IPS-18c (cell line): ENCODE results near the gene ASB16.
"Not testable (repeated sequence)": the region's sequence is repeated elsewhere in the genome, so short reads cannot be mapped to it uniquely, and the experiment has no call there.

ENCODE experiments used
- H3K4me3 ChIP-seq: 2 replicates; pipeline ENCODE4 v1.7.0; 2013; ENCODE audit warnings: low read depth, mild to moderate bottlenecking, low read length, moderate library complexity; ENCODE audit not compliant: insufficient read depth
- H3K9me3 ChIP-seq: one replicate; pipeline ENCODE4 v1.6.1; 2013; ENCODE audit warnings: mild to moderate bottlenecking, low read length, moderate library complexity; ENCODE audit not compliant: control insufficient read depth, insufficient read depth

ASB16 gene

GRCh38 chr17:44170499-44171201 lies at the start of gene ASB16:
ASB16 (plus strand) TSS chr17:44170704; CDS start chr17:44170790, 86 bp downstream.
- Histone ChIP-seq H3K9me3 (no peaks in the 10 kb centered on the region), H3K4me3 (no peak within 1 kb of the TSS)

- Histone ChIP-seq H3K9me3 (no peaks in the 10 kb centered on the region), H3K4me3 (no peak overlapping the region; the same call in none of the 2 replicates)
Measured at GRCh38 chr17:44120851-44121605, 49.5 kb upstream of the ASB16 start.

- Histone ChIP-seq H3K9me3 (no peaks in the 10 kb centered on the region), H3K4me3 (peak overlapping the region; percentile 77)
Measured at GRCh38 chr17:44121997-44122815, 48.3 kb upstream of the ASB16 start.

- Histone ChIP-seq H3K9me3 (no peaks in the 10 kb centered on the region), H3K4me3 (peak overlapping the region; percentile 77)
Measured at GRCh38 chr17:44122816-44123355, 47.6 kb upstream of the ASB16 start.

GRCh38 chr17:44123356-44124117 lies 47.0 kb upstream of the ASB16 start, which contains the start of gene HDAC5:
HDAC5 (minus strand) TSS chr17:44123641; CDS start chr17:44117515, 6,126 bp downstream.
- Histone ChIP-seq H3K4me3 (peak within 1 kb of the TSS; percentile 94), H3K9me3 (no peaks in the 10 kb centered on the region)

- Histone ChIP-seq H3K9me3 (no peaks in the 10 kb centered on the region), H3K4me3 (peak overlapping the region; percentile 94)
Measured at GRCh38 chr17:44124118-44124438, 46.4 kb upstream of the ASB16 start.

- Histone ChIP-seq H3K4me3 (no peak overlapping the region), H3K9me3 (no peaks in the 10 kb centered on the region)
Measured at GRCh38 chr17:44128383-44128782, 42.1 kb upstream of the ASB16 start.

GRCh38 chr17:44130693-44131349 lies 39.7 kb upstream of the ASB16 start:
- Histone ChIP-seq H3K9me3 (no peaks in the 10 kb centered on the region), H3K4me3 (no peak overlapping the region)

GRCh38 chr17:44131372-44131771 lies 39.1 kb upstream of the ASB16 start:
- not testable (repeated sequence) for H3K4me3 ChIP-seq, H3K9me3 ChIP-seq

- Histone ChIP-seq H3K9me3 (no peaks in the 10 kb centered on the region), H3K4me3 (no peak overlapping the region)
Measured at GRCh38 chr17:44132275-44132821, 38.2 kb upstream of the ASB16 start.

- Histone ChIP-seq H3K4me3 (no peak overlapping the region), H3K9me3 (no peaks in the 10 kb centered on the region)
Measured at GRCh38 chr17:44133918-44134476, 36.5 kb upstream of the ASB16 start.

- Histone ChIP-seq H3K4me3 (no peak overlapping the region), H3K9me3 (no peaks in the 10 kb centered on the region)
Measured at GRCh38 chr17:44134752-44135568, 35.5 kb upstream of the ASB16 start.

GRCh38 chr17:44137891-44138709 lies 32.4 kb upstream of the ASB16 start:
- Histone ChIP-seq H3K9me3 (no peaks in the 10 kb centered on the region), H3K4me3 (peak overlapping the region; percentile 9; the same call in 1 of the 2 replicates)

- not testable (repeated sequence) for H3K4me3 ChIP-seq, H3K9me3 ChIP-seq
Measured at GRCh38 chr17:44143921-44144320, 26.6 kb upstream of the ASB16 start.
